RPMI7951 (cell line): ENCODE results near the gene PLXDC2. TPM values are rescaled to one million over a fixed set of nuclear protein-coding genes. Genes with fewer than 3 reads are reported as not detected.

Source experiments
- DNase-seq: peaks from one replicate; pipeline ENCODE4 v3.0.0-alpha.2; 2012; ENCODE audit warnings: low read depth
- total RNA-seq: library from RNA; depleted of rRNA; stranded (reverse); fragments of >200 nt; shearing (Covaris generic); gene quantifications from 2 replicates; pipeline ENCODE4 v1.2.3, GENCODE V29; 2014

Gene PLXDC2
- total RNA-seq, 1 experiment from 2014 or later: 0.24 TPM

DNA sequence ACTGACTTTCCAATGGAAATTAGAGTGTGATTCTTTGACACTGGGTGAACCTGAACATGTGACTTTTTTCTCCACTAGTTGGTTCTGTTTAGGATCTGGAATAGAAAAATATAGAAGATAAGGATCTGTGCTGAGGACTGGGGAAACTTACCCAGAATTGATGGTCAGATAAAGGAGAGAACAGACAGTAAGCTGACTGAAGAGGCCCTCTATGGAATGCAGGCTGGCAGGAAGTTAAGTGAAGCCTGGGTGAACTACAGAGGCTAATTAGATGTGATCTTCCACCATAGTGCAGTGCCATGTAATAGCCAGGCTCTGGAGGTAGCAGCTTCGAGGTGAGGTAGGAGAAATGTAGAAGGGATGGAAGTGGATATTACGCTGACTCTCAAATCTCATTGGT is 455.3 kb downstream of the PLXDC2 start:
- DNase-seq: no peak

DNA sequence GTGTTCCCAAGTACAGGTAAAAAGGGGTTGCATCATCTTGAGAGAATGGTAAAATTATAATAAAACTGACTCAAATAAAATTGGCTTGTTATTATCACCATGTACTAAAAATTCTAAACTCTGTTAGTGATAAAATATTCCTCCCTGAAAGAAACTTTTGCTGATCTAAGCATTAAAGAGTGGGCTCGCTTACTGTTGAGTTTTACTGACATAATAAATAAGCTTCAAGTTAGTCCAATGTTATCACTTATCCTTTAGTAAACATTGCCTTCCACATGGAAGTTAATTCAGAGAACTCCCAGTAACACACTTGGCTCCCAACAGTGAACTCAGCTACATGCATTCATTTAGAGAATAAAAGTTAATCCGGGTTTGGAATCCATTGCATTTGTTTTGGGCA is 456.4 kb downstream of the PLXDC2 start:
- DNase-seq: no peak

DNA sequence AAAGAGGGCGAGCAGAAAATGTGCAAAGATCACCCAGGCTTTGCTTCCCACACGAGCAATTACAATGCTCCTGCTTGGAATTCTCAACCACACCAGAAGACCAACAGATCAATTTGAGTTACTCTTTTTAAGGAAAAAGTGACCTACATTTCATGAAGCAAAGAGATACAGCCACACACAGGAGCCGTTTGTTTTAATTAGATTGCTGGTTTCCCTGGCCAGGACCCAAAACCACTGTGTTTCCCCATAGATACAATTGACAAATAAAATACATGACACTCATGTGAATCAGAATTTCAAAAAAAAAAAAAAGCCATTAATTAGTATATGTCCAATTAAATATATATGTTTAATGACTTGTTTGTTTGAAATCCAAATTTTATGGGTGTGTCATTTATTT is 458.3 kb downstream of the PLXDC2 start:
- DNase-seq: peak; percentile 14

DNA sequence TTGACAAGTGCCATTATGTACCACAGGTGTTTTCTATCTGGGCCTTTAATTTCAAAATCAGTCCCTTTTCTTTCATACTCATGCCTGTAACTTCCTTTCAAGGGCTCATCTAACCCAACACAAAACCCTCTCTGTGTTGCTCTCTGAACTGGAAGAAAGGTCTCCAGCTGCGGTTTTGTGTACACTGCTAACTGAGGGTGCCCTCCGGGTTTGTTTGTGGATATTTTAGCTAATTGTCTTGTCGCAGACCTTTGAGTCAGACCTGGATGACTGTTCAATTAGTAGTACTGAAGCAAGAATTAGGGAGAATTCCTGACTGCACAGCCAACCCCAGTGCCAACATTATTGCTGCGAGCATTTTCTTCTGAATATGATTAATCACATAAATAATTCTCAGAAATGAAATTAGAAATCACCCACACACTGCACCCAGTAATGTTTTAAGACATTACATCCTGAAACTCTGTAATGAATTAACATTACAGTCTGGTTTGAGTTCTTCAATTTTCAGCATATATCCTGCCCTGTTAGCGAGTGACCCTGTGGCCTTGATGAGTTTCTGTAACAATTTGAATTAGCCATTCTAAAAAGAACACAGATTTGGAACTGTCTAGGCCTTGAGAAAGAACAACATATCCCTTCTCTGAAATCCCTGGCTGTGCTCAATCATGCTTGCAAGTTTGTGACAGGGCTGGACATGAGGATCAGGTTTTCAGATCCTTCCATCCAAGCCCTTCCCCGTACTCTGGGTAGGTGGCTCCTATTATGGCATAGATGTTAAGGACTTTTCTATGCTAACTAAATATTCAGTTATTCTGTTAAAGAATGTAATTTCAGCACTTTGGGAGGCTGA is 460.1 kb downstream of the PLXDC2 start:
- DNase-seq: peak; percentile 64

DNA sequence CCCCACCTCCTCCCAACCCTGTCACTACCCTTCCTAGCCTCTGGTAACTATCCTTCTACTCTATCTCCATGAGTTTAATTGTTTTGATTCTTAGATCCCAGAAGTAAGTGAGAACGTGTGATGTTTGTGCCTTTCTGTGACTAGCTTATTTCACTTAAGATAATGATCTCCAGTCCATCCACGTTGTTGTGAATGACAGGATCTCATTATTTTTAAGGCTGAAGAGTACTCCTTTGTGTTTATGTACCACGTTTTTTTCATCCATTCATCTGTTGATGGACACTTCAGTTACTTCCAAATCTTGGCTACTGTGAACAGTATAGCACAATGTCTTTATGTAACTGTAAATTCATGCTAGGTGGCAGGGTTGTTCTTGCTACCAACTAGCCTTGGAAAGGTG is 461.6 kb downstream of the PLXDC2 start:
- DNase-seq: no peak

DNA sequence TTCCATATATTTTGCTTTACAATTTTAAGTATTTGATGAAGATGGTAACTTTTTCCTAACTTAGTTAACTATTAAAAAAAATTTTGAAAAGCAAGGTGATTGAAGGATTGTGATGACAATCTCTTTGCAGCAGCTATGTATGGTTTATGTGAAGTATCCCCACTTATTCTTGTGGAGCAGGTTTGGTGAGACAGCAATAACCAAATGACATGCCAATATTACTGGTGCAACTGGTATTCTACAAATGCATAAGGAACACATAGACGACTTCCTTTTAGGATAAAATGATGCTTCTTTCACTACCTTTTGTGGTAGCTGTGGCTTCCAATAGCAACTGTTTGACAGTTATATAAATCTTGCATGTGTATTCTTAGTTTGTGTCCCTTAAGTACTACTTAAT is 465.3 kb downstream of the PLXDC2 start:
- no peak for DNase-seq

DNA sequence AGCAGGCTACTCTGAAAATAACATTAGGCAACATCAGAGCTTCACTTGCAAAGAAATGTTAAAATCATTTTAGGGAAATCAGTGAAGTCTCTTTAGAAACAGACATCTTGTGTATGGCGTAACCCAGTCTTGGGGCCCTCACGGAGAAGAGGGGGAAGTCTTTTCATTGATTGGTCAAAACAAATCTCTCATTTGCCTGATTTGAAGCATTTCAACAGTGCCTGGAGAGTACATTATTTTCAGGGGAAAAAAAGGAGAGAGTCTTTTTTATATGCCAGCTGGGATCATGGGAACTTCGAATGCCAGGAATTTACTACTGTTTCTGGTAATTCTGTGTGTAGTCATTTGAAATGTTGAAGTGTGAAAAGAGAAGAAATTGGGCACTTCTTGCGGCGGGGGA is 471.4 kb downstream of the PLXDC2 start:
- DNase-seq: no peak

DNA sequence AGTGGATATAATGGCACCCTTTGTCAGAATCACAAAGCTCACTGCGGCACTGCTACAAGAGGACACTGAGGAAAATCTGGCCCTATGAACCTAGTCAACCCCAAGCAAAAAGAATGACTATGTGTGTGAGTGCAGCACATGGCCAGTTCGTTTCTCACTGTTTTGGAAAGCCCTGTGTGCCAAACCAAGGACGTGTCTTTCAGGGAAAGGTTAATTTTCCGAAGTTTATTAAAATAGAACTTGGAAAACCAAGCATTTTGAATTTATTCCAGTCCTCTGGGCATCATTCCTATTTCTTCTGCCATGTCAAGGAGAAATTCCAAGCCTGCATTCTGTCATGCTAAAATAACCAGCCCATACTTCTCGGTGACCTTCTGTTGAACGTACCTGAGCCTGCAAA is 471.8 kb downstream of the PLXDC2 start:
- DNase-seq: no peak

DNA sequence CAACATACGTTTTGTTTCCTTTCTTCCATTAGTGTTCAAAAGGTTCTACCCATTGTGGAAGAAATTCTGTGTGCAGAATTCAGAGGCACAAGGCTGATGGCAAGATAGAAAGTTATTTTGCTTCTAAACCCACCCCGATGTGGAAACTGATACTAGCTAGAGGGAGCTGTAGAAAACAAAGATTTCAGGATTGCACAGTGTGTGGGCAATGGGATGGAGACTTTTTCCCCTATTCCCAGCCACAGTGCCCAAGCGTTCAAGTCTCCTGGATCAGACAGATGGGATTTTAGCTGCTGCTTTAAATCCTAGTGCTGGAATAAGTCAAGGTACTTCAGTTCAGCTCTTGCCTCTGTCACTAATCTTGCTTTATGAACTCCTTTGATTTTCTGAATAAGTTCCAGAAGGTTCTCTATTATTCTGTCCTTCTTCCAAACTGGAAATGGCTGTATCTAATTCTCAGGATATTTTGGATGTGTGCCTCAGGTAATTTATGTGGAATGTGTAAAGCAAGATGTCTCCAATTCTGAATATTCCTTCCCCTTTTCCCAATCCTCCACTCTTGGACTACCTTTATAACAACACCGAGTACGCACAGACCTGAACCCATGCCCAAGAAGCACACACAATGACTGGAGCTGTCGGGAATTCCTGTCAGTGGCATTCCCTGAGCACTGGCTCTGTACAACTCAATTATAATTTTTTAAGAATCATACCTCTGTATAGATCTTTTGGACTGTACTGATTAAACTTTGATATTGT is 473.0 kb downstream of the PLXDC2 start:
- no peak for DNase-seq

DNA sequence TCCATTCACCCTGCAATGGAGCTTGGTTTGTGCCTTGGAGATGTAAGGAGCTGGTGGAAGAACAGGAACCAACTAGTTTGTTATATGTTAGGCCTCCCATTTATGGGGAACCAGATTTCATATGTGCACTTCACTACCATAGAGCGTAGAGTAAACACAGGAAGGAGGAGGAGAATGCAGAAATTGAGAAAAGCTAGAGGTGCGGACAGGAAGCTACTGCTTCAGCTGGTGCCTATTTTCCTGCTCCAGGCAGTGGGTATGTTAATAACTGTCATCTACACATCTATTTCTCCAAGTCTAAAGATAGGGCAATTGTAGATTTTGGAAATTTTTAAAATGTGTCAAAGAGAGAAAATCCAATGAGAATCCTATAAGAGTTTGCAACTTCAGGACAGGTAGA is 482.2 kb downstream of the PLXDC2 start:
- DNase-seq: no peak

DNA sequence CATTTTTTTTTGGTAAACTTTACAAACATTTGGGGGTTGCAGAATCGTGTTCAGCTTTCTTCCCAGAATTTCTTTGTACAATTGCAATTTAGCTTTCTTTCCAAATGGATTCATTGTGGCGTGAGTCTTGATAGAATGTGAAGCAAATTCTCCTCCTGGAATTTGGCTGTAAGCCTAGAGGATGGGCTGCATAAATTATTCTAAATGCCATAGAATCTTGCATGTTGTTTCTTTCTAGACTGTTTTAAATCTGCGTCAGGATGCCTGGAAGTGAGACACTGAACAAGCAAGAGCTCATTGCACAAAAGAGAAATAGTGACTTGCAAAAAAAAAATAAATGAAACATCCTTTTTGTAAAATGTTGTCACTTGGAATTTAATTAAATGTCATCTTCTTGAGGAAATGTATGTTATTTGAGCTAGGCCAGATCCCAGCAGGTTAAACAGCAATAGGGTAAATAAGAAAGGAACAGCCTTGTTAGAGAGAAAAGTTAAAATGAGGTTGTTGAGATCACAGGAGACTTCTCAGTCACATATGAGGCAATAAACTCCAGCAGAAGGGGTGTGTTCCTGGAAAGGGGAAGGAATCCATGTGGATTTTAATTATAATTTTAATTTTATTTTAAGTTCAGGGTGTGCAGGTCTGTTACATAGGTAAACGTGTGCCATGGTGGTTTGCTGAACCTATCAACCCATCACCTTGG is 483.0 kb downstream of the PLXDC2 start:
- no peak for DNase-seq

DNA sequence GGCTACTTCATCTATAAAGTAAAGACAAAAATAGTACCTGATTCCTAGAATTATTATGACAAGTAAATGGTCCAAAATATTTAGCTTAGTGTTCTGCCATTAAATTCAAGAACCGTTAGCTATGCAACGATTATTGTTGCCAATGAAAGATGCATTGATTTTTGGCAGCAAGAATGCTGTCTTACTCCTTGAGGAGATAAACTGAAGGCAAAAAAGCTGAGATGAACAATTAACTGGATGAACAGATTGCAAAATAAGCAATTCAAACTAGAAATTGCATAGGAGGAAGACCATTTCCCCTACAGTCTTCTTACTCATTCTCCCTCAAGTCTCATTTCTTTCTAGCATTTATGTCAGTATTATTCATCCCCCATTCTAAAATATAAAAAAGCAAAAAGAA is 484.5 kb downstream of the PLXDC2 start:
- no peak for DNase-seq

DNA sequence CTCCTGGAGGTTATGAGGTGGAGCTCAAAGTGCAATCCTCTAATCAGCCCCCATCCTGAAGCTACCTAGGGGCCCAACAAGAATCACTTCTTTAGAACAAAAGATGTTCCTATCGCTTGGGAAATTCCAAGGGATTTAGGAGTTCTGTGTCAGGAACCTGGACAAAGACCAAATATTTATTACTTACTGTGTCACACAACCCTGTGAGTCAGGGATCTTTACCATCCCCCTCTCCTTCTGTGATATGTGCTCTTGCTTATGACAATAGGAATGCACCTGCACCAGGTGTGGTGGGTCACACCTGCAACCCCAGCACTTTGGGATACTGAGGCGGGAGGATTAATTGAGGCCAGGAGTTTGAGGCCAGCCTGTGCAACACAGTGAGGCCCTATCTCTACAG is 485.8 kb downstream of the PLXDC2 start:
- no peak for DNase-seq

DNA sequence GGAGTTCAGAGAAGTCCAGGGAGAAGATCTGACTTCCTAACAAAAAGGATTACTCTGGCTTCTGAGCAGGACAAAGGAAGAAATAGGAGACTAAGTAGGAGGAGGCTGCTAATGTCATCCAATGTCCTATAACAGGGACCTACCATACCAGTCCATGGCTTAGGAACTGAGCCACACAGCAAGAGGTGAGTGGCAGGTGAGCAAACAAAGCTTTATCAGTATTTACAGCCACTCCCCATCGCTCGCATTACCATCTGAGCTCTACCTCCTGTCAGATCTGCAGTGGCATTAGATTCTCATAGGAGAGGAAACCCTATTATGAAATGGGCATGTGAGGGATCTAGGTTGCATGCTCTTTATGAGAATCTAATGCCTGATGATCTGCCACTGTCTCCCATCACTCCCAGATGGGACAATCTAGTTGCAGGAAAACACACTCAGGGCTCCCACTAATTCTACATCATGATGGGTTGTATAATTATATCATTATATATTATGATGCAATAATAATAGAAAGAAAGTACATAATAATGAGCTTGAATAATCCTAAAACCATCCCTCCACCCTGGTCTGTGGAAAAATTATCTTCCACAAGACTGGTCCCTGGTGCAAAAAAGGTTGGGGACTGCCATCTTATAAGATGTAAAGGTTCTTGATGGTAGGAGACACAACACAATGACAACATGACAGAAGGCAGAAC is 487.4 kb downstream of the PLXDC2 start:
- DNase-seq: no peak

DNA sequence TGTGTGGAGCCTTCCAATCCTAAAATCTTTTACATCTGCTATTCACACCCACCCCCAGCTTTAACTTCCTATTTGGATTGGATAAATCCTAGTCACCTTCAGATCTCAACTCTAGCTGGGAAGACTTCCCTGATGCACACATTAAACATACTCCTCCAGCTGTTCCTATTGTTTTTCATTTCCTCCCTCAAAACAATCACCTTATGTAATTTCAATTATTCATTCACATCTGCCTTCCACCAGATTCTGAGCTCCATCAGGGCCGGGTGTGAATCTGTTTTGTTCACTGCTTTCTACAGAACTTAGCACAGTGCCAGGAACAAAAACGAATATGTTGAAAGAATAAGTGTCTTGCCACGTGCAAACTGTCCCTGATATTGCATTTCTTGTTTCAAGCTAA is 497.4 kb downstream of the PLXDC2 start:
- DNase-seq: no peak

DNA sequence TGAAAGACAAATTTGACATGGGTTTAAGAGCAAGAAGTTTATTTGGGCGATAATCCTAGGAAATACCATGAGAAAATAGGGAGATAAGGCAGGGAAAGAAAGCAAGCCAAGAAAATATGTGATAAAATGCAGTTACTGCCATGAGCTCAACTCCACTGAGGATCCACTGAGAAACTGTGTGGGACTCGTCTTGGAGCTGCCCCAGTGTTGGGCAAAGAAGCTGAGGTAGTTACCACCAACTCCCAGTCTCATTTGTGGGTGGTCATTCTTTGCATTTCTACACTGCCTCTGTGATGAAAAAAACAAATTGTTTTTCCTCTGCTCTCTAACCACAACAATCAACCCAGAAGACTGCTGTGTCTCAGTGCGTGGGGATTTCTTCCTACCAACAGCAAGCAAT is 498.2 kb downstream of the PLXDC2 start:
- DNase-seq: no peak

DNA sequence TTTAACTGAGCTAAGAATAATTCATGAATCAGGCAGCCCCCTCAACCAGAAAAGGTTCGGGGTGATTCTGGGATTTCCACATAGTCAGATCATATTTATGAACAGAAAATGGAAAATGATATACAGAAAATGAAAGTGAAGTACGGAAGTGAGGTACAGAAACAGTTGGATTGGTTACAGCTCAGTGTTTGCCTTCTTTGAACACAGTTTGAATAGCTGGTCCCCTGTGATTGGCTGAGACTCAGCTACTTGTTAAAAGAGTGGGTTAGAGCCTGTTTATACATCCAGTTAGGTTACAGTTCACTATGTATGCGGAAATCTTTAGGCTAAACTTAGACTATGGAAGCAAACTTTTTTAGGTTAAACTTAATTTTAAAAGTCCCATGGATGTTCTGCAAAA is 511.7 kb downstream of the PLXDC2 start:
- DNase-seq: no peak

DNA sequence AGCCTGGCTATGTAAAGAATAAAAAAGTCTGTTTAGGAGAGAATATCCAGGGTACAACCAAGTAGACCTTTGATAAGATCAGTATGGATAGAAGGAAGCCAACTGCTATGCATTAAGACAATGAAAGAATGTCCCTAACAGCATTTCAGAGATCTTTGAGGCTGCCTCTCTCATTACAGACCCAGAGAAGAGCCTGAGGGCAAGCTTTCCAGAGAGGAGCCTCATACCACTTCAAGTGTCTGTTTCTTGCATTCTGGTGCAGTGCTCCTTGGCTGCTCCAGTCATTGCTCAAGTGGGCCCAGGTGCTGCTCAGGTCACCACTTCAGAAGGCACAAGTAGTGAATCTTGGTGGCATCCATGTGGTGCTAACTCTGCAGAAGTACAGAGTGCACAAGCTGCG is 514.0 kb downstream of the PLXDC2 start:
- DNase-seq: no peak

DNA sequence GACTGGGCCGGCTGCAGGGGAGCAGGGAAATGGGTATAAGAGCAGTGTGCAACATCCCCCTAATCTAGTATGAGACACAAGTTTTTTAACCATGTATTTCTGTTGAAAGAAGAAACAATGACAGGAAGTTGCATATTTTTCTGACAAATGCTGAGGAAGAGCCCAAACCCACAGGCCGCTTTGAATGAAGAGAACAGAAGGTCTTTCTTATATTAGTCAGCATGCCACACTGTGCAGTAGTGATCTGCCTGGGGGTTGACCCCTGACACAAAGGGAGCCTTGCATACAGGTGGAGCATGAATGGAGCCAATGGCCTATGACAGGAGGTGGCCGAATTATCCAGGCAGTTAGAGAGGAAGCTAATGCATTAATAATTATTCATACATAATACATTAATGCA is 518.3 kb downstream of the PLXDC2 start:
- no peak for DNase-seq
